IMR-90 (cell line): ENCODE results near the gene FOXP4. TPM values are rescaled to one million over a fixed set of nuclear protein-coding genes. Genes with fewer than 3 reads are reported as not detected.

Experiments
- ATAC-seq: fragments of 200-7000 bp; cut with Tn5 transposase; 2 replicates; pipeline ENCODE4 v1.9.1; 2020; ENCODE audit warnings: low read depth, mild to moderate bottlenecking, moderate library complexity
- BruUV-seq: library from RNA; stranded (reverse); fragments of 400-500 nt; replicated peaks from 2 replicates; lab custom pipeline; 2021; lab: Mats Ljungman, UMichigan
- CTCF ChIA-PET: fragments of 300-600 bp; formaldehyde crosslinking; extraction: SDS; loops from one replicate; lab custom pipeline; 2021; ENCODE audit warnings: antibody characterized with exemption; lab: Yijun Ruan, JAX
- POLR2A ChIA-PET: fragments of 300-600 bp; sonication (Branson Sonifier 250); formaldehyde crosslinking; loops from one replicate; lab custom pipeline; 2022; ENCODE audit warnings: antibody characterized with exemption; ENCODE audit not compliant: unreplicated experiment; lab: Charles Lee
- DNase-seq: peaks from one replicate; pipeline ENCODE4 v3.0.0; 2013
- H2AFZ ChIP-seq: replicated peaks from 2 replicates; pipeline ENCODE3; 2013; ENCODE audit warnings: low read length, mild to moderate bottlenecking; ENCODE audit not compliant: poor library complexity
- H2AK5ac ChIP-seq: 2 replicates; pipeline ENCODE4 v1.6.1; 2013; ENCODE audit warnings: low read depth, low read length, inconsistent platforms
- H2AK9ac ChIP-seq: replicated peaks from 2 replicates; pipeline ENCODE3; 2013; ENCODE audit warnings: mild to moderate bottlenecking, low read depth, low read length, moderate library complexity; ENCODE audit not compliant: poor library complexity
- H2BK120ac ChIP-seq: 2 replicates; pipeline ENCODE4 v1.6.1; 2013; ENCODE audit warnings: low read depth, low read length, inconsistent platforms
- H2BK15ac ChIP-seq: 3 replicates; pipeline ENCODE4 v1.6.1; 2013; ENCODE audit warnings: low read depth, low read length, inconsistent platforms
- H2BK20ac ChIP-seq: 2 replicates; pipeline ENCODE4 v1.6.1; 2013; ENCODE audit warnings: low read depth, mild to moderate bottlenecking, inconsistent platforms, low read length, moderate library complexity
- H2BK5ac ChIP-seq: 2 replicates; pipeline ENCODE4 v1.6.1; 2013; ENCODE audit warnings: mild to moderate bottlenecking, low read depth, low read length, inconsistent platforms; ENCODE audit not compliant: poor library complexity, severe bottlenecking
- H3K14ac ChIP-seq: replicated peaks from 2 replicates; pipeline ENCODE4 v1.6.1; 2013; ENCODE audit warnings: low read depth, low read length, inconsistent platforms
- H3K18ac ChIP-seq: 2 replicates; pipeline ENCODE4 v1.6.1; 2013; ENCODE audit warnings: low read depth, low read length, control low read depth
- H3K23ac ChIP-seq: 2 replicates; pipeline ENCODE4 v1.6.1; 2013; ENCODE audit warnings: low read depth, low read length, inconsistent platforms
- H3K27ac ChIP-seq: 2 replicates; pipeline ENCODE4 v1.5.1; 2013; ENCODE audit warnings: mild to moderate bottlenecking, control low read depth, low read length; ENCODE audit not compliant: insufficient read depth
- H3K27me3 ChIP-seq: 2 replicates; pipeline ENCODE4 v1.6.1; 2013; ENCODE audit warnings: low read length; ENCODE audit not compliant: control insufficient read depth, insufficient read depth
- H3K36me3 ChIP-seq: 2 replicates; pipeline ENCODE4 v1.6.1; 2013; ENCODE audit warnings: low read length, mixed read lengths; ENCODE audit not compliant: control insufficient read depth, insufficient read depth
- H3K4ac ChIP-seq: 2 replicates; pipeline ENCODE4 v1.6.1; 2013; ENCODE audit warnings: low read depth, low read length, inconsistent platforms
- H3K4me1 ChIP-seq: 2 replicates; pipeline ENCODE4 v1.6.1; 2013; ENCODE audit warnings: low read length, mixed read lengths; ENCODE audit not compliant: control insufficient read depth, insufficient read depth
- H3K4me2 ChIP-seq: 2 replicates; pipeline ENCODE4 v1.6.1; 2013; ENCODE audit warnings: low read depth, mild to moderate bottlenecking, control low read depth, low read length, moderate library complexity
- H3K4me3 ChIP-seq: 2 replicates; pipeline ENCODE4 v1.5.1; 2013; ENCODE audit warnings: low read depth, mild to moderate bottlenecking, control low read depth, low read length, moderate library complexity; ENCODE audit not compliant: insufficient read depth
- H3K56ac ChIP-seq: 2 replicates; pipeline ENCODE4 v1.6.1; 2013; ENCODE audit warnings: low read length, inconsistent platforms; ENCODE audit not compliant: insufficient read depth; ENCODE audit errors: extremely low read depth
- H3K79me1 ChIP-seq, 2 experiments: 2 replicates each; pipeline ENCODE4 v1.6.1; 2013; ENCODE audit warnings: low read length in 2 of 2, inconsistent platforms in 1 of 2, low read depth in 1 of 2
- H3K9ac ChIP-seq: 2 replicates; pipeline ENCODE4 v1.6.1; 2013; ENCODE audit warnings: low read depth, low read length, control low read depth
- H3K9me1 ChIP-seq: 2 replicates; pipeline ENCODE4 v1.6.1; 2013; ENCODE audit warnings: low read length, inconsistent platforms; ENCODE audit not compliant: insufficient read depth
- H3K9me3 ChIP-seq: 2 replicates; pipeline ENCODE4 v1.6.1; 2013; ENCODE audit warnings: low read length; ENCODE audit not compliant: control insufficient read depth, insufficient read depth
- H4K20me1 ChIP-seq: 2 replicates; pipeline ENCODE4 v1.6.1; 2013; ENCODE audit warnings: low read length, inconsistent platforms; ENCODE audit not compliant: insufficient read depth
- H4K5ac ChIP-seq: 2 replicates; pipeline ENCODE4 v1.6.1; 2013; ENCODE audit warnings: mild to moderate bottlenecking, low read depth, low read length, control low read depth
- H4K8ac ChIP-seq, 2 experiments: 2 replicates each; pipeline ENCODE4 v1.6.1; 2013; ENCODE audit warnings: low read depth in 2 of 2, low read length in 2 of 2, control low read depth in 1 of 2, inconsistent platforms in 1 of 2
- H4K91ac ChIP-seq: 2 replicates; pipeline ENCODE4 v1.6.1; 2013; ENCODE audit warnings: low read depth, low read length, inconsistent platforms; ENCODE audit not compliant: insufficient read depth
- BHLHE40 ChIP-seq: fragments of 150-350 bp; IDR thresholded peaks from 2 replicates; pipeline ENCODE4 v1.6.1; 2016; ENCODE audit warnings: mild to moderate bottlenecking, low read depth, low read length
- CHD1 ChIP-seq: IDR thresholded peaks from 2 replicates; pipeline ENCODE4 v1.6.1; 2012; ENCODE audit warnings: low read depth, low read length, improper control_type of control experiment
- CTCF ChIP-seq: conservative IDR thresholded peaks from 2 replicates; pipeline ENCODE4 v1.5.1; 2012; ENCODE audit warnings: mild to moderate bottlenecking, low read depth, low read length, improper control_type of control experiment
- ELK1 ChIP-seq: fragments of 150-350 bp; IDR thresholded peaks from 2 replicates; pipeline ENCODE4 v1.6.1; 2016; ENCODE audit warnings: low read depth, mild to moderate bottlenecking, low read length, moderate library complexity, borderline replicate concordance
- FOS ChIP-seq: fragments of 150-350 bp; IDR thresholded peaks from 2 replicates; pipeline ENCODE4 v1.6.1; 2016; ENCODE audit warnings: low read depth, low read length
- MAFK ChIP-seq: IDR thresholded peaks from 2 replicates; pipeline ENCODE4 v1.6.1; 2012; ENCODE audit warnings: low read depth, low read length, improper control_type of control experiment
- MAZ ChIP-seq: IDR thresholded peaks from 2 replicates; pipeline ENCODE4 v1.6.1; 2012; ENCODE audit warnings: low read depth, mild to moderate bottlenecking, low read length, improper control_type of control experiment, moderate library complexity, borderline replicate concordance
- MXI1 ChIP-seq: IDR thresholded peaks from 2 replicates; pipeline ENCODE4 v1.6.1; 2012; ENCODE audit warnings: low read depth, mild to moderate bottlenecking, low read length, moderate library complexity, borderline replicate concordance
- NFE2L2 ChIP-seq: fragments of 150-350 bp; IDR thresholded peaks from 2 replicates; pipeline ENCODE4 v1.6.1; 2016; ENCODE audit warnings: low read depth, mild to moderate bottlenecking, low read length
- RCOR1 ChIP-seq: IDR thresholded peaks from 2 replicates; pipeline ENCODE4 v1.6.1; 2012; ENCODE audit warnings: mild to moderate bottlenecking, low read length, improper control_type of control experiment; ENCODE audit not compliant: insufficient replicate concordance
- RFX5 ChIP-seq: IDR thresholded peaks from 2 replicates; pipeline ENCODE4 v1.8.0; 2012; ENCODE audit warnings: low read depth, mild to moderate bottlenecking, low read length, moderate library complexity
- SMC3 ChIP-seq: fragments of 150-350 bp; IDR thresholded peaks from 2 replicates; pipeline ENCODE4 v1.6.1; 2016; ENCODE audit warnings: low read depth, mild to moderate bottlenecking, antibody characterized with exemption, low read length, moderate library complexity
- USF2 ChIP-seq: fragments of 150-350 bp; IDR thresholded peaks from 2 replicates; pipeline ENCODE4 v1.6.1; 2017; ENCODE audit warnings: mild to moderate bottlenecking, antibody characterized with exemption, low read length, low read depth
- WGBS, 2 experiments: methylation state at CpG; one replicate each; pipeline versions ENCODE4 v1.1.5 to v1.1.7; 2013; ENCODE audit warnings: missing lambda C conversion rate in 2 of 2; ENCODE audit not compliant: insufficient read length in 1 of 2; ENCODE audit errors: extremely low coverage in 2 of 2; 5-methylcytosine and 5-hydroxymethylcytosine counted together
- dilution Hi-C: fragments of 300-500 bp; cut with HindIII; formaldehyde crosslinking; loops from one replicate; pipeline ENCODE4 v1.14.3; 2018; ENCODE audit warnings: low sequenced_read_pairs; ENCODE audit not compliant: unreplicated experiment
- in situ Hi-C: fragments of 300-500 bp; cut with MboI; formaldehyde crosslinking; loops from 3 replicates; pipeline ENCODE4 v1.14.3; 2019; ENCODE audit warnings: low sequenced_read_pairs, inconsistent platforms, mixed read lengths
- intact Hi-C: fragments of 100-400 bp; cut with micrococcal nuclease; formaldehyde crosslinking; loops from 2 replicates; pipeline ENCODE4 v1.10.0; 2022
- polyA plus RNA-seq, 3 experiments: library from polyadenylated mRNA; depleted of rRNA; stranded (reverse); fragments of >200 nt; gene quantifications; 2 replicates each; pipeline ENCODE4 v1.2.3, GENCODE V29; 2012; ENCODE audit warnings: low replicate concordance in 1 of 3
- total RNA-seq: library from RNA; depleted of rRNA; stranded (reverse); fragments of >200 nt; gene quantifications from 2 replicates; pipeline ENCODE4 v1.2.3, GENCODE V29; 2012

Gene FOXP4
- total and polyA plus RNA-seq, 2 of the 4 experiments (the other 2 are of a cell fraction): 0.72 to 9.5 TPM

GRCh38 chr6:41576667-41577066 lies 30.5 kb downstream of the FOXP4 start:
- Histone ChIP-seq H3K79me1 (peaks cover 9 to 42% of the 10 kb centered on the region in 2 experiments), H2BK20ac (no peak overlapping the region), H3K27ac (no peak overlapping the region), H3K9me3 (no peaks in the 10 kb centered on the region), H3K4me1 (peaks cover 25% of the 10 kb centered on the region), H3K36me3 (peaks cover 3% of the 10 kb centered on the region; the same call in 1 of the 2 replicates), H3K56ac (no peak overlapping the region), H2AK5ac (no peak overlapping the region), H3K23ac (no peak overlapping the region), H2BK15ac (no peak overlapping the region), H3K27me3 (no peaks in the 10 kb centered on the region), H2BK5ac (no peak overlapping the region), H2AK9ac (no peak overlapping the region), H4K91ac (no peak overlapping the region), H3K9me1 (peaks cover 21% of the 10 kb centered on the region), H4K5ac (no peak overlapping the region), H3K4me3 (no peak overlapping the region), H2AFZ (no peak overlapping the region), H4K20me1 (peaks cover 8% of the 10 kb centered on the region), H3K4me2 (no peak overlapping the region), H3K18ac (no peak overlapping the region), H3K14ac (no peak overlapping the region), H2BK120ac (no peak overlapping the region; the same call in 1 of the 2 replicates), H3K9ac (no peak overlapping the region), H4K8ac (no peak overlapping the region), H3K4ac (0 out of 2 replicates have a peak overlapping the region, but pooled peaks have one; percentile 33)
- intact Hi-C loops: no loop called here
- in situ Hi-C loops: no loop called here
- ChIA-PET CTCF (no interaction called here), POLR2A (no interaction called here)
- TF ChIP-seq RFX5 (no peak), USF2 (no peak), CHD1 (no peak), NFE2L2 (no peak), SMC3 (no peak), MXI1 (no peak), RCOR1 (no peak), BHLHE40 (no peak), MAFK (no peak), FOS (no peak), CTCF (no peak), MAZ (no peak), ELK1 (no peak)
- 100% methylated on average over 2 of the region's 4 CpGs; no CpG with 5 or more reads in 1 of the 2 experiments for WGBS, 2 experiments
- DNase-seq: no peak
- ATAC-seq: no peak
- dilution Hi-C loops: no loop called here
- no TSS peak for BruUV-seq
